Fibroblast of lung (primary cell): ENCODE results near the gene TYMS. TPM values are rescaled to one million over a fixed set of nuclear protein-coding genes. Genes with fewer than 3 reads are reported as not detected.

Source experiments
- DNase-seq, 2 donors: peaks; one replicate each; pipeline versions ENCODE4 v3.0.0 to v3.0.0-alpha.2; 2010; ENCODE audit warnings: low read depth in 2 of 2
- H2AFZ ChIP-seq: 2 replicates; pipeline ENCODE4 v1.5.1; 2012; ENCODE audit warnings: low read length, control low read depth, inconsistent platforms
- H3K27ac ChIP-seq: 2 replicates; pipeline ENCODE4 v1.5.1; 2011; ENCODE audit warnings: low read length, control low read depth; ENCODE audit not compliant: insufficient read depth
- H3K27me3 ChIP-seq: 2 replicates; pipeline ENCODE4 v1.5.1; 2011; ENCODE audit warnings: mild to moderate bottlenecking, low read length; ENCODE audit not compliant: control insufficient read depth, insufficient read depth
- H3K36me3 ChIP-seq: 2 replicates; pipeline ENCODE4 v1.5.1; 2011; ENCODE audit warnings: low read length; ENCODE audit not compliant: control insufficient read depth, insufficient read depth
- H3K4me1 ChIP-seq: 2 replicates; pipeline ENCODE4 v1.5.1; 2011; ENCODE audit warnings: low read length; ENCODE audit not compliant: control insufficient read depth, insufficient read depth; ENCODE audit errors: extremely low read depth
- H3K4me2 ChIP-seq: 2 replicates; pipeline ENCODE4 v1.5.1; 2011; ENCODE audit warnings: low read length, control low read depth; ENCODE audit not compliant: insufficient read depth; ENCODE audit errors: extremely low read depth
- H3K4me3 ChIP-seq, 4 experiments: fragments of 200-600 bp in 1 of 4; sonication (generic) in 1 of 4; replicated peaks in 1 of 4; 2 replicates each; pipeline ENCODE4 v1.5.1; 2011 to 2016; ENCODE audit warnings: low read length in 4 of 4, low read depth in 3 of 4, mild to moderate bottlenecking in 3 of 4, control low read depth in 2 of 4, inconsistent platforms in 1 of 4, mixed read lengths in 1 of 4; ENCODE audit not compliant: insufficient read depth in 1 of 4; ENCODE audit errors: control extremely low read depth in 1 of 4
- H3K79me2 ChIP-seq: 2 replicates; pipeline ENCODE4 v1.5.1; 2012; ENCODE audit warnings: mild to moderate bottlenecking, low read length, inconsistent platforms; ENCODE audit not compliant: control insufficient read depth, insufficient read depth
- H3K9ac ChIP-seq: 2 replicates; pipeline ENCODE4 v1.5.1; 2011; ENCODE audit warnings: mild to moderate bottlenecking, low read length, control low read depth; ENCODE audit not compliant: insufficient read depth
- H3K9me3 ChIP-seq: 2 replicates; pipeline ENCODE4 v1.5.1; 2012; ENCODE audit warnings: low read depth, low read length; ENCODE audit not compliant: control insufficient read depth, insufficient read depth
- H4K20me1 ChIP-seq: 2 replicates; pipeline ENCODE4 v1.5.1; 2011; ENCODE audit warnings: low read length; ENCODE audit not compliant: control insufficient read depth, insufficient read depth; ENCODE audit errors: extremely low read depth
- CTCF ChIP-seq, 2 donors: IDR thresholded peaks in 1 of 2; conservative IDR thresholded peaks in 1 of 2; 1 replicate in 1 of 2; 2 replicates in 1 of 2; pipeline ENCODE4 v1.5.1; 2011 to 2012; ENCODE audit warnings: low read length in 2 of 2, control low read depth in 1 of 2, inconsistent platforms in 1 of 2, low read depth in 1 of 2, mild to moderate bottlenecking in 1 of 2
- EZH2 ChIP-seq: IDR thresholded peaks from 2 replicates; pipeline ENCODE4 v1.5.1; 2012; ENCODE audit warnings: low read length, control low read depth, mild to moderate bottlenecking; ENCODE audit errors: missing control alignments
- polyA plus RNA-seq, 2 donors: library from polyadenylated mRNA; depleted of rRNA in 1 of 2; stranded (reverse) in 1 of 2; unstranded in 1 of 2; fragments of >200 nt; gene quantifications; 2 replicates each; pipeline ENCODE4 v1.2.1, GENCODE V29; 2011 to 2012; ENCODE audit warnings: missing spikeins in 1 of 2
- total RNA-seq: library from RNA; depleted of rRNA; stranded (reverse); fragments of >200 nt; gene quantifications from 2 replicates; pipeline ENCODE4 v1.2.1, GENCODE V29; 2014

Gene TYMS
- total and polyA plus RNA-seq, 2 donors (not counting 1 experiment from before 2014, with no cell fraction given) = 16.8 to 45.4 TPM

- DNase-seq = no peak
- TF ChIP-seq CTCF (conservative IDR thresholded peaks at IDR 0.05 in 1 of 2, IDR thresholded peaks at IDR 0.05 in 1 of 2; ENCODE audit: low read depth in 1 of 2, low read length in 2 of 2) = no peak
- Histone ChIP-seq H2AFZ (no peak overlapping the region), H4K20me1 (no peaks in the 10 kb centered on the region), H3K27ac (no peak overlapping the region), H3K9me3 (no peaks in the 10 kb centered on the region), H3K9ac (no peak overlapping the region), H3K4me2 (no peak overlapping the region), H3K79me2 (peaks cover 8% of the 10 kb centered on the region), H3K4me3 (no peak overlapping the region), H3K36me3 (peaks cover 21% of the 10 kb centered on the region), H3K27me3 (no peaks in the 10 kb centered on the region), H3K4me1 (no peaks in the 10 kb centered on the region)
Measured at GRCh38 chr18:668260-668659, 10.8 kb downstream of the TYMS start.

- H3K36me3 ChIP-seq = peaks cover 21% of the 10 kb centered on the region
- no peaks in the 10 kb centered on the region for H3K9me3 ChIP-seq
- H2AFZ ChIP-seq = no peak overlapping the region
- no peaks in the 10 kb centered on the region for H3K27me3 ChIP-seq
- TF ChIP-seq EZH2 = no peak
- H3K4me1 ChIP-seq = no peaks in the 10 kb centered on the region
- DNase-seq = no peak
- H3K79me2 ChIP-seq = peaks cover 8% of the 10 kb centered on the region
- no peaks in the 10 kb centered on the region for H4K20me1 ChIP-seq
- H3K27ac ChIP-seq = no peak overlapping the region
- H3K9ac ChIP-seq = no peak overlapping the region
- no peak overlapping the region for H3K4me3 ChIP-seq
- no peak overlapping the region for H3K4me2 ChIP-seq
Measured at GRCh38 chr18:669077-669476, 11.6 kb downstream of the TYMS start.

- Histone ChIP-seq H3K4me1 (no peaks in the 10 kb centered on the region), H3K4me3 (no peak overlapping the region), H3K27me3 (no peaks in the 10 kb centered on the region), H3K36me3 (peaks cover 24% of the 10 kb centered on the region), H3K79me2 (peaks cover 8% of the 10 kb centered on the region), H2AFZ (no peak overlapping the region), H4K20me1 (no peaks in the 10 kb centered on the region), H3K9ac (no peak overlapping the region), H3K9me3 (no peaks in the 10 kb centered on the region), H3K27ac (no peak overlapping the region), H3K4me2 (no peak overlapping the region)
- no peak for DNase-seq
- TF ChIP-seq EZH2 (no peak), CTCF (conservative IDR thresholded peaks at IDR 0.05 in 1 of 2, IDR thresholded peaks at IDR 0.05 in 1 of 2; ENCODE audit: low read depth in 1 of 2, low read length in 2 of 2) (no peak)
Measured at GRCh38 chr18:670522-670921, 13.1 kb downstream of the TYMS start.
